Measurements from ENCODE around the gene PSD4. TPM values are rescaled to one million over a fixed set of nuclear protein-coding genes. Genes with fewer than 3 reads are reported as not detected.

PSD4 gene
- total RNA-seq, 1 experiment from 2014 or later: 1.0 TPM

DNA sequence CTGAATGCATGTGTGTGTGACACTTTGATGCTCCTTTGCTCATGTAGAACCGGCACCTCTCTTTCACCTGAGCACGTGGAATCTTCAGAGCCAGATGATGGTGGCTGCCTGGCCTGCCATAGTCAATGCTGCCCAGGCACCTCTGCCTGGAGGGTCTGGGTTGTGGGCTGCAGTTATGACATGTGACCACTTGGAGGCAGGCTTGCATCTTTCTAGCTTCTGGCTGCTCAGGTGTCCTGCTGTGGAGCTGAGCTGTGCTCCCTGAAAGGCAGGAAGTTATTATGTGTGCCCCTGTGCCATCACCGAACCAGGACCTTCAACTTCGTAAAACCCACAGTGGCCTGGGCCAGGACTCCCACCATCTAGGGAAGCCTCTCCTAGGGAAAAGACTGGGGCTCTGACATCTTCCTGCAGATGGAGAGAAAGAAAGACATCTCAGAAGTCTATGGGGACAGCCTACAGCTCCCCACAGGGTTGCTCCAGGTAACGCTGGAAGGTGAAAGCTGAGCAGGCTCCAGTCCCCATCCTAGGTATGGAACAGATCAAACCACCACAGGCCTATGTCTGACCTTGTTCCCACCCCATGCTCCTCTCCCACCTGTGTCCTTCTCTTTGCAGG, 30.2 kb downstream of the PSD4 start:
- no peak overlapping the region for H2AK5ac ChIP-seq (ENCODE audit: insufficient read length, low read length)
- Mint-ChIP-seq H3K27ac (no peak overlapping the region), H3K9me3 (no peaks in the 10 kb centered on the region; a peak in 2 of 5 replicates), H3K36me3 (ENCODE audit: insufficient read depth in 1 of 3, low read depth in 3 of 3) (no peaks in the 10 kb centered on the region), H3K4me1 (peaks cover 4 to 6% of the 10 kb centered on the region in 2 experiments; a peak in 3 of 4 replicates), H3K27me3 (ENCODE audit: low read depth) (peaks cover 13% of the 10 kb centered on the region), H3K4me3 (peak overlapping the region in 1 of 2 experiments; percentile 27; a peak in 1 of 5 replicates)
- H3K79me2 ChIP-seq (ENCODE audit: insufficient read depth, low read length): no peaks in the 10 kb centered on the region
- no peak overlapping the region for H2BK12ac ChIP-seq (ENCODE audit: insufficient read length, low read depth, low read length)
- H3K4ac ChIP-seq (ENCODE audit: low read depth, low read length): no peak overlapping the region
- no peak overlapping the region for H3K18ac ChIP-seq (ENCODE audit: insufficient read length, low read depth, low read length)
- no peaks in the 10 kb centered on the region for H3K23me2 ChIP-seq (ENCODE audit: insufficient read length, low read depth, low read length, poor library complexity, severe bottlenecking)
- H3K9me3 ChIP-seq (ENCODE audit: control insufficient read depth, low read depth, low read length): no peaks in the 10 kb centered on the region
- H4K8ac ChIP-seq (replicated peaks; ENCODE audit: insufficient read length, low read depth, low read length): no peak overlapping the region
- H3K9ac ChIP-seq (ENCODE audit: extremely low read depth, insufficient read length, low read length): no peak overlapping the region
- peak; percentile 90 for DNase-seq
- no peak overlapping the region for H3K14ac ChIP-seq (ENCODE audit: insufficient read depth, low read length)
- TF ChIP-seq, protein P1, sequence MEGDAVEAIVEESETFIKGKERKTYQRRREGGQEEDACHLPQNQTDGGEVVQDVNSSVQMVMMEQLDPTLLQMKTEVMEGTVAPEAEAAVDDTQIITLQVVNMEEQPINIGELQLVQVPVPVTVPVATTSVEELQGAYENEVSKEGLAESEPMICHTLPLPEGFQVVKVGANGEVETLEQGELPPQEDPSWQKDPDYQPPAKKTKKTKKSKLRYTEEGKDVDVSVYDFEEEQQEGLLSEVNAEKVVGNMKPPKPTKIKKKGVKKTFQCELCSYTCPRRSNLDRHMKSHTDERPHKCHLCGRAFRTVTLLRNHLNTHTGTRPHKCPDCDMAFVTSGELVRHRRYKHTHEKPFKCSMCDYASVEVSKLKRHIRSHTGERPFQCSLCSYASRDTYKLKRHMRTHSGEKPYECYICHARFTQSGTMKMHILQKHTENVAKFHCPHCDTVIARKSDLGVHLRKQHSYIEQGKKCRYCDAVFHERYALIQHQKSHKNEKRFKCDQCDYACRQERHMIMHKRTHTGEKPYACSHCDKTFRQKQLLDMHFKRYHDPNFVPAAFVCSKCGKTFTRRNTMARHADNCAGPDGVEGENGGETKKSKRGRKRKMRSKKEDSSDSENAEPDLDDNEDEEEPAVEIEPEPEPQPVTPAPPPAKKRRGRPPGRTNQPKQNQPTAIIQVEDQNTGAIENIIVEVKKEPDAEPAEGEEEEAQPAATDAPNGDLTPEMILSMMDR (conservative IDR thresholded peaks at IDR 0.05): peak; percentile 90
- H3K27me3 ChIP-seq (ENCODE audit: insufficient read depth, low read length): no peaks in the 10 kb centered on the region
- no peak overlapping the region for H4K5ac ChIP-seq (ENCODE audit: insufficient read length, low read depth, low read length)
- H2BK20ac ChIP-seq (ENCODE audit: low read depth, low read length, poor library complexity, severe bottlenecking): no peak overlapping the region
- H3K79me1 ChIP-seq (ENCODE audit: insufficient read depth, low read depth, low read length, poor library complexity, severe bottlenecking): no peaks in the 10 kb centered on the region
- H3K4me2 ChIP-seq (ENCODE audit: insufficient read depth, insufficient read length, low read length): no peak overlapping the region
- H2AFZ ChIP-seq (ENCODE audit: low read length): no peak overlapping the region
- H3K4me1 ChIP-seq (ENCODE audit: insufficient read depth, low read length): no peaks in the 10 kb centered on the region
- H2BK15ac ChIP-seq (ENCODE audit: low read depth, low read length): no peak overlapping the region
- no peak overlapping the region for H4K91ac ChIP-seq (ENCODE audit: insufficient read length, low read depth, low read length)
- H3K56ac ChIP-seq (ENCODE audit: insufficient read length, low read depth, low read length): no peak overlapping the region
- H2BK5ac ChIP-seq (ENCODE audit: insufficient read length, low read length): no peak overlapping the region
- no peak overlapping the region for H3K23ac ChIP-seq (ENCODE audit: insufficient read length, low read depth, low read length)
- no peak overlapping the region for H3T11ph ChIP-seq (ENCODE audit: low read length)
- no peak overlapping the region for H2BK120ac ChIP-seq (ENCODE audit: low read depth, low read length, poor library complexity, severe bottlenecking)
- no peak overlapping the region for H3K27ac ChIP-seq (ENCODE audit: insufficient read length, low read depth, low read length)
- no CpG with 5 or more reads among the region's 5 CpGs for WGBS (ENCODE audit: extremely low coverage, insufficient read length, low lambda C conversion rate)
- H4K20me1 ChIP-seq (ENCODE audit: control insufficient read depth, insufficient read depth, insufficient read length): no peaks in the 10 kb centered on the region
